ENCODE results near the gene TSNAX. TPM values are rescaled to one million over a fixed set of nuclear protein-coding genes. Genes with fewer than 3 reads are reported as not detected.

Gene TSNAX
- total and polyA plus RNA-seq, 2 of the 4 experiments (the other 2 are of a cell fraction): 19.6 to 60.6 TPM

- H3K14ac ChIP-seq (replicated peaks; ENCODE audit: low read depth, low read length): no peak overlapping the region
- H2BK20ac ChIP-seq (ENCODE audit: low read depth, low read length): no peak overlapping the region
- no peak overlapping the region for H2BK120ac ChIP-seq (ENCODE audit: low read depth, low read length)
- H3K18ac ChIP-seq (ENCODE audit: low read depth, low read length): no peak overlapping the region
- no peak for DNase-seq
- BruUV-seq (replicated peaks): no TSS peak
- H3K27ac ChIP-seq (ENCODE audit: insufficient read depth, low read length): no peak overlapping the region
- ChIA-PET CTCF (no interaction called here), POLR2A (ENCODE audit: unreplicated experiment) (no interaction called here)
- no peak overlapping the region for H3K9ac ChIP-seq (ENCODE audit: low read depth, low read length)
- no peak overlapping the region for H3K56ac ChIP-seq (ENCODE audit: extremely low read depth, insufficient read depth, low read length)
- WGBS, 2 experiments (ENCODE audit: extremely low coverage in 2 of 2, insufficient read length in 1 of 2): 89% methylated on average over 1 of the region's 2 CpGs; no CpG with 5 or more reads in 1 of the 2 experiments
- H3K9me3 ChIP-seq (ENCODE audit: control insufficient read depth, insufficient read depth, low read length): no peaks in the 10 kb centered on the region
- H3K79me1 ChIP-seq (ENCODE audit: low read depth in 1 of 2, low read length in 2 of 2): peaks cover 0 to 4% of the 10 kb centered on the region in 2 experiments; a peak in 2 of 4 replicates
- no peak overlapping the region for H3K4me2 ChIP-seq (ENCODE audit: low read depth, low read length)
- TF ChIP-seq ELK1 (IDR thresholded peaks at IDR 0.05; ENCODE audit: borderline replicate concordance, low read depth, low read length) (no peak), CTCF (conservative IDR thresholded peaks at IDR 0.05; ENCODE audit: low read depth, low read length) (no peak), RAD21 (IDR thresholded peaks at IDR 0.05; ENCODE audit: low read length) (no peak), MXI1 (IDR thresholded peaks at IDR 0.05; ENCODE audit: borderline replicate concordance, low read depth, low read length) (no peak), CEBPB (IDR thresholded peaks at IDR 0.05; ENCODE audit: low read depth, low read length) (no peak), SMC3 (IDR thresholded peaks at IDR 0.05; ENCODE audit: low read depth, low read length) (no peak), USF2 (IDR thresholded peaks at IDR 0.05; ENCODE audit: low read depth, low read length) (no peak), FOS (IDR thresholded peaks at IDR 0.05; ENCODE audit: low read depth, low read length) (no peak), RCOR1 (IDR thresholded peaks at IDR 0.05; ENCODE audit: insufficient replicate concordance, low read length) (no peak), RFX5 (IDR thresholded peaks at IDR 0.05; ENCODE audit: low read depth, low read length) (no peak), BHLHE40 (IDR thresholded peaks at IDR 0.05; ENCODE audit: low read depth, low read length) (no peak), POLR2A (IDR thresholded peaks at IDR 0.05; ENCODE audit: low read depth, low read length) (no peak), NFE2L2 (IDR thresholded peaks at IDR 0.05; ENCODE audit: low read depth, low read length) (no peak), MAZ (IDR thresholded peaks at IDR 0.05; ENCODE audit: borderline replicate concordance, low read depth, low read length) (no peak), CHD1 (IDR thresholded peaks at IDR 0.05; ENCODE audit: low read depth, low read length) (no peak), MAFK (IDR thresholded peaks at IDR 0.05; ENCODE audit: low read depth, low read length) (no peak)
- intact Hi-C loops (cut with micrococcal nuclease) (no loop called here), dilution Hi-C loops (cut with HindIII; ENCODE audit: low sequenced_read_pairs, unreplicated experiment) (no loop called here), in situ Hi-C loops (cut with MboI; ENCODE audit: low sequenced_read_pairs) (no loop called here)
- H3K4me3 ChIP-seq (ENCODE audit: insufficient read depth, low read depth, low read length): no peak overlapping the region
- H4K8ac ChIP-seq (ENCODE audit: low read depth in 2 of 2, low read length in 2 of 2): no peak overlapping the region
- H4K20me1 ChIP-seq (ENCODE audit: insufficient read depth, low read length): no peaks in the 10 kb centered on the region
- no peaks in the 10 kb centered on the region for H3K27me3 ChIP-seq (ENCODE audit: control insufficient read depth, insufficient read depth, low read length)
- H4K91ac ChIP-seq (ENCODE audit: insufficient read depth, low read depth, low read length): no peak overlapping the region
- H2BK5ac ChIP-seq (ENCODE audit: low read depth, low read length, poor library complexity, severe bottlenecking): no peak overlapping the region
- H3K4me1 ChIP-seq (ENCODE audit: control insufficient read depth, insufficient read depth, low read length): peaks cover 2% of the 10 kb centered on the region; the same call in 1 of the 2 replicates
- no peak for ATAC-seq (ENCODE audit: low read depth)
- no peaks in the 10 kb centered on the region for H3K36me3 ChIP-seq (ENCODE audit: control insufficient read depth, insufficient read depth, low read length)
- no peak overlapping the region for H3K4ac ChIP-seq (ENCODE audit: low read depth, low read length)
- no peak overlapping the region for H2AFZ ChIP-seq (replicated peaks; ENCODE audit: low read length, poor library complexity)
- no peak overlapping the region for H2AK9ac ChIP-seq (replicated peaks; ENCODE audit: low read depth, low read length, poor library complexity)
- H4K5ac ChIP-seq (ENCODE audit: low read depth, low read length): no peak overlapping the region
- no peak overlapping the region for H2BK15ac ChIP-seq (ENCODE audit: low read depth, low read length)
- H2AK5ac ChIP-seq (ENCODE audit: low read depth, low read length): no peak overlapping the region
- peaks cover 3% of the 10 kb centered on the region; the same call in 1 of the 2 replicates for H3K9me1 ChIP-seq (ENCODE audit: insufficient read depth, low read length)
- no peak overlapping the region for H3K23ac ChIP-seq (ENCODE audit: low read depth, low read length)
These were observed 5.4 kb upstream of the TSNAX start for GRCh38 chr1:231522931-231523642.

All from IMR-90 (cell line).